DND-41 (cell line): ENCODE data around the gene KDM1A.

ENCODE experiments used
- ATAC-seq: fragments of 200-7000 bp; cut with Tn5 transposase; 3 replicates; pipeline ENCODE4 v1.9.1; 2021; ENCODE audit warnings: low read depth; ENCODE audit not compliant: insufficient read depth
- DNase-seq: peaks from one replicate; pipeline ENCODE4 v3.0.0-alpha.2; 2020
- H2AFZ ChIP-seq: 2 replicates; pipeline ENCODE4 v1.6.0; 2012; ENCODE audit warnings: low read depth, low read length
- H3K27ac ChIP-seq: 2 replicates; pipeline ENCODE4 v1.5.1; 2012; ENCODE audit warnings: low read length, inconsistent platforms
- H3K27me3 ChIP-seq: fragments of 200-600 bp; sonication (generic); 2 replicates; pipeline ENCODE4 v1.6.0; 2012; ENCODE audit warnings: low read length, mild to moderate bottlenecking, inconsistent platforms; ENCODE audit not compliant: insufficient read depth, poor library complexity
- H3K36me3 ChIP-seq: 2 replicates; pipeline ENCODE4 v1.5.1; 2012; ENCODE audit warnings: low read length, inconsistent platforms; ENCODE audit not compliant: insufficient read depth
- H3K4me1 ChIP-seq: 2 replicates; pipeline ENCODE4 v1.5.1; 2012; ENCODE audit warnings: mild to moderate bottlenecking, low read length; ENCODE audit not compliant: insufficient read depth
- H3K4me2 ChIP-seq: 2 replicates; pipeline ENCODE4 v1.6.0; 2012; ENCODE audit warnings: mild to moderate bottlenecking, moderate library complexity, low read length, inconsistent platforms; ENCODE audit not compliant: insufficient read depth
- H3K4me3 ChIP-seq, 2 experiments: fragments of 200-600 bp in 1 of 2; shearing (Covaris generic) in 1 of 2; 2 replicates each; pipeline ENCODE4 v1.5.1; 2012 to 2016; ENCODE audit warnings: inconsistent platforms in 2 of 2, low read length in 2 of 2, mild to moderate bottlenecking in 2 of 2, low read depth in 1 of 2, moderate library complexity in 1 of 2
- H3K79me2 ChIP-seq: 2 replicates; pipeline ENCODE4 v1.6.0; 2012; ENCODE audit warnings: low read length, inconsistent platforms; ENCODE audit not compliant: insufficient read depth
- H3K9ac ChIP-seq: 2 replicates; pipeline ENCODE4 v1.6.0; 2012; ENCODE audit warnings: low read depth, mild to moderate bottlenecking, inconsistent platforms, low read length, moderate library complexity
- H3K9me3 ChIP-seq: 2 replicates; pipeline ENCODE4 v1.5.1; 2012; ENCODE audit warnings: low read length, moderate library complexity, mild to moderate bottlenecking, inconsistent platforms; ENCODE audit not compliant: insufficient read depth, severe bottlenecking
- H4K20me1 ChIP-seq: 2 replicates; pipeline ENCODE4 v1.6.0; 2012; ENCODE audit warnings: low read length; ENCODE audit not compliant: insufficient read depth
- EZH2 ChIP-seq: IDR thresholded peaks from 3 replicates; pipeline ENCODE4 v1.6.1; 2012; ENCODE audit warnings: borderline replicate concordance, low read depth, mild to moderate bottlenecking, moderate library complexity, low read length, inconsistent platforms; ENCODE audit not compliant: severe bottlenecking
- TF ChIP-seq, protein P1 (sequence below): IDR thresholded peaks from 2 replicates; pipeline ENCODE4 v1.5.1; 2012; ENCODE audit warnings: borderline replicate concordance, low read length, moderate library complexity, mild to moderate bottlenecking; ENCODE audit not compliant: poor library complexity, severe bottlenecking; ENCODE audit errors: extremely low read depth

Gene KDM1A

DNA sequence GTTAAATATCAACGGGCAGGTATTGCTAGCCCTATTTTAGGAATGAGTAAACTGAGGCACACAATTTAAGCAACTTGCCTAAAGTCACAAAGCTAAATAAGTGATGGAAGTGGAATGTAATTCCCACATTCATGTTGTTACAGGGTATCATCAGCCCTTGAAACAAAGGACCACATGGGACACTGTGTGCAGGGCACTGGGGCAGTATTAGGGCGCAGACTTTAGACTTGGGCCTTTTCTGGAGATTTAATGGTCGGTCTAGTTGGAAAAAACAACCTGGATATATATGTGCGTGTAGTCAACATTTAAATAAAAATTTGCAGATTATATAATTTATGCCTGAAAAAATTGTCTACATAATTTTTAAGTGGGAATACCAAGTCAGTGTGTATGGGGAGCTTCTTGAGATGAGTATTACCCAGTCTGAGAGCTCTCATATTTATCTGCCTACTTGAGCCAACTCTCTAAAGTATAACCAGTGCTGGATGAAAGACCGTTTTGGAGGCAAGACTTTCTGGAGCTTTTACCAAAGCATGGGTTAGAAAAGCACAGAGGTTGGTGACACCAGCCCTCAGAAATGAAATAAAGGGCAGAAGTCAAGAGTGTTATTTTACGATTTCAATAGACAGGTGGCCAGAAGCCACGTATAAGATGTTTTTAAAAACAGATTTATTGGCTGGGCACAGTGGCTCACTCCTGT lies 1.6 kb downstream of the KDM1A start:
- 0 out of 2 replicates have a peak overlapping the region, but pooled peaks have one; percentile 97 for H2AFZ ChIP-seq
- peak overlapping the region; percentile 87 for H3K4me2 ChIP-seq
- peak overlapping the region; percentile 72 for H3K27ac ChIP-seq

DNA sequence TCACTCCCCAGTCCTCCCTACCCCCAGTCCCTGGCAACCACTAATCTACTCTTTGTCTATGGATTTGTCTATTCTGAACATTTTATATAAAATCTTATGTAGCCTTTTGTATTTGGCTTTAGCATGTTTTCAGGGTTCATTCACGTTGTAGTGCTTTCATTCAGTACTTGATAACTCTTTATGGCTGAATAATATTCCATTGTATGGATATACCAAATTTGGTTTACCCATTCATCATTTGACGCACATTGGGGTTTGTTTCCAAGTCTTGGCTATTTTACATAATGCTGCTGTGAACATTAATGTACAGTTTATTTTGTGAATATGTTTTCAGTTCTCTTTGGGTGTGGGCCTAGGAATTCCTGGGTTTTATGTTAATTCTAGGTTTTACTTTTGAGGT lies 2.6 kb downstream of the KDM1A start:
- Histone ChIP-seq H3K27ac (no peak overlapping the region), H2AFZ (no peak overlapping the region), H3K79me2 (peaks cover 80% of the 10 kb centered on the region), H3K27me3 (no peaks in the 10 kb centered on the region), H3K9me3 (peaks cover 12% of the 10 kb centered on the region), H3K9ac (no peak overlapping the region), H3K4me3 (peak overlapping the region in 1 of 2 experiments; percentile 73; a peak in 2 of 4 replicates), H3K36me3 (peaks cover 20% of the 10 kb centered on the region), H4K20me1 (peaks cover 48% of the 10 kb centered on the region), H3K4me2 (peak overlapping the region; percentile 87), H3K4me1 (peaks cover 33% of the 10 kb centered on the region)
- DNase-seq (no peak), ATAC-seq (no peak)
- TF ChIP-seq EZH2: no peak
- TF ChIP-seq, protein P1, sequence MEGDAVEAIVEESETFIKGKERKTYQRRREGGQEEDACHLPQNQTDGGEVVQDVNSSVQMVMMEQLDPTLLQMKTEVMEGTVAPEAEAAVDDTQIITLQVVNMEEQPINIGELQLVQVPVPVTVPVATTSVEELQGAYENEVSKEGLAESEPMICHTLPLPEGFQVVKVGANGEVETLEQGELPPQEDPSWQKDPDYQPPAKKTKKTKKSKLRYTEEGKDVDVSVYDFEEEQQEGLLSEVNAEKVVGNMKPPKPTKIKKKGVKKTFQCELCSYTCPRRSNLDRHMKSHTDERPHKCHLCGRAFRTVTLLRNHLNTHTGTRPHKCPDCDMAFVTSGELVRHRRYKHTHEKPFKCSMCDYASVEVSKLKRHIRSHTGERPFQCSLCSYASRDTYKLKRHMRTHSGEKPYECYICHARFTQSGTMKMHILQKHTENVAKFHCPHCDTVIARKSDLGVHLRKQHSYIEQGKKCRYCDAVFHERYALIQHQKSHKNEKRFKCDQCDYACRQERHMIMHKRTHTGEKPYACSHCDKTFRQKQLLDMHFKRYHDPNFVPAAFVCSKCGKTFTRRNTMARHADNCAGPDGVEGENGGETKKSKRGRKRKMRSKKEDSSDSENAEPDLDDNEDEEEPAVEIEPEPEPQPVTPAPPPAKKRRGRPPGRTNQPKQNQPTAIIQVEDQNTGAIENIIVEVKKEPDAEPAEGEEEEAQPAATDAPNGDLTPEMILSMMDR: no peak

More for the DNA sequence above, 1.6 kb downstream of the KDM1A start:
- H4K20me1 ChIP-seq: peaks cover 40% of the 10 kb centered on the region; the same call in 1 of the 2 replicates
- H3K27me3 ChIP-seq: no peaks in the 10 kb centered on the region
- peaks cover 70% of the 10 kb centered on the region for H3K79me2 ChIP-seq
- H3K4me1 ChIP-seq: peaks cover 33% of the 10 kb centered on the region
- peak overlapping the region; percentile 35 to 73; a peak in 3 of 4 replicates for H3K4me3 ChIP-seq
- ATAC-seq (peak; percentile 28; the same call in 1 of the 3 replicates), DNase-seq (no peak)
- no peak for TF ChIP-seq EZH2
- TF ChIP-seq, protein P1: no peak
- peaks cover 12% of the 10 kb centered on the region for H3K9me3 ChIP-seq
- peak overlapping the region; percentile 96 for H3K9ac ChIP-seq
- H3K36me3 ChIP-seq: peaks cover 20% of the 10 kb centered on the region

DNA sequence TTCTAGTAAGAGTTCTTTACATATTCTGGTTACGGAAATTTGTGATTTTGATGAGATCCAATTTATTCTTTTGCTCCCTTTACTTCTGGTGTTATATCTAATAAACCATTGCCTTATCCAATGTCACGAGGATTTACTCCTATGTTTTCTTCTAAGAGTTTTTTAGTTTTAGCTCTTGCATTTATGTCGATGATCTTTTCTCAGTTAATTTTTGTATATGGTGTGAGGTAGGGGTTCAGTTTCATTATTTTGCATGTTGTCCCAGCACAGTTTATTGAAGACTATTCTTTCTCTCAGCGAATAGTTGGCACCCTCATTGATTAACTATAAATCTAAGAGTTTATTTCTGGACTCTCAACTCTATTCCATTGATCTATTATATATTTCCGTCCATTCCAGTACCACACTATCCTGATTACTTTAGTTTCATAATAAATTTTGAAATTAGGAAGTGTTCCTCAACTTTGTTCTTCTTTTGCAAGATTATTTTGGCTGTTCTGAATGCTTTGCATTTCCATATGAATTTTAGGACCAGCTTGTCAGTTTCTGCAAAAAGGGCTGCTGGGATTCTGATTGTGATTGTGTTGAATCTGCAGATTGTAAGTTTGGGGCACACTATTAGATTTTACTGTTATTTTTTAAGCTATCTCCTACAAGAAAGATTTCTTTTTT lies 4.0 kb downstream of the KDM1A start:
- no peak overlapping the region for H2AFZ ChIP-seq
- peaks cover 33% of the 10 kb centered on the region for H3K4me1 ChIP-seq
- no peak overlapping the region for H3K9ac ChIP-seq
- H3K79me2 ChIP-seq: peaks cover 95% of the 10 kb centered on the region
- peak overlapping the region; percentile 28; the same call in 1 of the 2 replicates for H3K4me2 ChIP-seq
- peaks cover 12% of the 10 kb centered on the region for H3K9me3 ChIP-seq
- 0 out of 4 replicates have a peak overlapping the region, but pooled peaks of 1 of the 2 experiments have one; percentile 35 for H3K4me3 ChIP-seq
- H4K20me1 ChIP-seq: peaks cover 61% of the 10 kb centered on the region
- no peaks in the 10 kb centered on the region for H3K27me3 ChIP-seq
- H3K27ac ChIP-seq: no peak overlapping the region
- H3K36me3 ChIP-seq: peaks cover 20% of the 10 kb centered on the region
- no peak for TF ChIP-seq EZH2
- TF ChIP-seq, protein P1: no peak
- no peak for ATAC-seq
- no peak for DNase-seq
